KOPT-K1 (cell line): ENCODE measurements around the gene BRD3.

Experiments used
- H3K27ac ChIP-seq: fragments of 200-600 bp; sonication (generic); 2 replicates; pipeline ENCODE4 v1.5.1; 2016; ENCODE audit warnings: antibody characterized with exemption, mild to moderate bottlenecking, low read depth, low read length; ENCODE audit not compliant: poor library complexity, severe bottlenecking
- H3K36me3 ChIP-seq: fragments of 200-600 bp; sonication (generic); 2 replicates; pipeline ENCODE4 v1.5.1; 2017; ENCODE audit warnings: antibody characterized with exemption, mild to moderate bottlenecking, low read length, moderate library complexity; ENCODE audit not compliant: insufficient read depth
- H3K9me3 ChIP-seq: fragments of 200-600 bp; sonication (generic); 2 replicates; pipeline ENCODE4 v1.5.1; 2017; ENCODE audit warnings: antibody characterized with exemption, low read length, mild to moderate bottlenecking; ENCODE audit not compliant: insufficient read depth, poor library complexity, severe bottlenecking

BRD3 gene

GRCh38 chr9:134061019-134061687, 6.7 kb downstream of the BRD3 start:
- H3K27ac ChIP-seq, result no peak overlapping the region
- no peaks in the 10 kb centered on the region for H3K9me3 ChIP-seq
- no peaks in the 10 kb centered on the region; the same call in 1 of the 2 replicates for H3K36me3 ChIP-seq

GRCh38 chr9:134060546-134060945, 7.3 kb downstream of the BRD3 start:
- Histone ChIP-seq H3K36me3 (no peaks in the 10 kb centered on the region; the same call in 1 of the 2 replicates), H3K9me3 (no peaks in the 10 kb centered on the region), H3K27ac (no peak overlapping the region)

GRCh38 chr9:134059661-134060395, 8.0 kb downstream of the BRD3 start:
- Histone ChIP-seq H3K27ac (no peak overlapping the region), H3K9me3 (no peaks in the 10 kb centered on the region)

GRCh38 chr9:134059188-134059641, 8.6 kb downstream of the BRD3 start:
- Histone ChIP-seq H3K27ac (no peak overlapping the region), H3K36me3 (no peaks in the 10 kb centered on the region; the same call in 1 of the 2 replicates), H3K9me3 (no peaks in the 10 kb centered on the region)

More at GRCh38 chr9:134059661-134060395, 8.0 kb downstream of the BRD3 start:
- no peaks in the 10 kb centered on the region; the same call in 1 of the 2 replicates for H3K36me3 ChIP-seq

GRCh38 chr9:134058716-134059115, 9.1 kb downstream of the BRD3 start:
- Histone ChIP-seq H3K36me3 (peaks cover 3% of the 10 kb centered on the region; the same call in 1 of the 2 replicates), H3K9me3 (no peaks in the 10 kb centered on the region), H3K27ac (no peak overlapping the region)

DNA sequence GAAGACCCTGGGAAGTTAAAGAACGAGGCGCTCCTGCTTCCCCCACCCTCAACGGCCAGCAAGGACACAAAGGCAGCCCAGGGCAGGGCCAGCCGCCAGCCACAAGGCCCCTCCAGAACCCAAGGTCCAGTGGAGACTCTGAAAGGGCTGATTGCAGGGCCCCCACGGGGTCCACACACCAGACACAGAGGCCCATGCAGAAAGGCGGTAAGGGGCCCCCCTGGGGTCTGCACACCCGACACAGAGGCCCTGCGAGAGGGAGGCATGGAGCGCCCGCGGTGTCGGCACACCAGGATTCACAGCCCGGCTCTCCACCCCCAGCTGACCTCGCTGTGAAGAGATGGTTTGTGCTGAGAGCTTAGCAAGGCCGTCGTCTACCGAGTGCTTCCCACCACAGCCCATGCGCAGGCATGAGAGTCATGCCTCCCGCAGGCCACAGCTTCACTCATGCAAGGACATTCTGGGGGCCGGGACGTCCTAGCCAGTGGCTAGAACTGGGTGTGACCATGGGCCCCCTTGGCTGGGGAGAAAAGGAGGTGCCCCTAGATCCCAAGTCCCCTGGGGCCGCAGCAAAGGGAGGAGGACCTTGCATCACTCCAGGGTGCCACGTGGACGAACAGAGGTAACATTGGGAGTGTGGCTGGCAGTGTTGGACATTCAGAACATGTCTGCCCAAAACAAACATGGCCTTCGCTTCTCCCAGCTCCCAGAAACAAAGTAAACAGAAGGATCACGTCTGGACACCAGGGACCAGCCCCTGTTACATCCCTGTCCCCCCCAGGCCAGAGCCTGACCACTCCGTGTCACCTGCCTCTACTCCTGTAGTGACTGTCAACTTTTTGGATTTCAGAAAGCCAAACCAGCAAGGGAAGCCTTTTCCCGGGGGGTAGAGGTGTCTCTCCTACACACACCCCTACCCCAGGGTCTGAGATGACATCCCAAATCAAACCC, 9.8 kb downstream of the BRD3 start:
- Histone ChIP-seq H3K27ac (no peak overlapping the region), H3K36me3 (peaks cover 10% of the 10 kb centered on the region; the same call in 1 of the 2 replicates), H3K9me3 (no peaks in the 10 kb centered on the region)

GRCh38 chr9:134057307-134057657, 10.5 kb downstream of the BRD3 start:
- Histone ChIP-seq H3K36me3 (peaks cover 17% of the 10 kb centered on the region; the same call in 1 of the 2 replicates), H3K27ac (no peak overlapping the region), H3K9me3 (no peaks in the 10 kb centered on the region)

DNA sequence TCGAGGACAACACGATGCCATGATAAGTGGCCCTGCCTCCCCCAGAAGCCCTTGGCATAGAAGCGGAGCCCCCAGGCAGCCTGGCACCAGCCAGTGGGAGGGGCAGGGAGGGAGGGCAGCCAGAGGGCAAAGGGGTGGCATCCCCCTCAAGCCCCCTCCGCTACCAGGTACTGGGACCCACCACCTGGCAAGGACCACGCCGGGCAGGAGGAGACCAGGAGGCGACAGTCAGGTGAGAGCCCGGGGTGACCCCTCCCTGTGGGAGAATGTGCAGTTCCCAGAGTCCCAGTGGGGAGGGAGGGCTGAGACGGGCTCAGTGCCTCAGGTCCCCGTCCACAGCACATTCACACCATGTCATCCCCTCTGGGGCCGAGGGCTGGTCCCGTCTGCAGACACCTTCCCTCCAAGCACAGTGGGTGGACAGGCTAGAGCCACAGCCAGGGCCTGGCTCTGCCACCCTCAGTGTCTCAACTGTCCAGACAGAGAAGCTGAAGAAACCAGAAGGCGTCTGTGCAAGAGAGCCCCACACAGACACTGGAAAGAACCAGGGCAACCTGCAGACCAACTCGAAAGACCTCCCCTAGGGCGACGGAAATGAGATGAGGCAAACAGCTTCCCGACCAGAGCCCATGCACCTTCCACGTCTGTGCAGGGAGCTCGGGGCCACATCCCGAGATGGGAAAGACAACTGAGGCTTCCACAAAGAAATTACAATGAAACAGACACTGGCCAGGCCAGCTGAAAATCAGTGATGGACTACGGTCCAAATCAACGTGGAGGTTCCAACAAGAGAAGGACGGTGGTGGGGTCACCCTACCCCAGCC, 11.1 kb downstream of the BRD3 start:
- Histone ChIP-seq H3K36me3 (peaks cover 19% of the 10 kb centered on the region; the same call in 1 of the 2 replicates), H3K9me3 (no peaks in the 10 kb centered on the region), H3K27ac (no peak overlapping the region)

- no peak overlapping the region for H3K27ac ChIP-seq
- H3K36me3 ChIP-seq, result peaks cover 25% of the 10 kb centered on the region; the same call in 1 of the 2 replicates
- no peaks in the 10 kb centered on the region for H3K9me3 ChIP-seq
Observed at GRCh38 chr9:134055981-134056461, 11.8 kb downstream of the BRD3 start.

GRCh38 chr9:134054891-134055811, 12.7 kb downstream of the BRD3 start:
- H3K36me3 ChIP-seq, result peaks cover 34% of the 10 kb centered on the region; the same call in 1 of the 2 replicates
- H3K27ac ChIP-seq, result no peak overlapping the region

GRCh38 chr9:134053941-134054761, 13.7 kb downstream of the BRD3 start:
- no peak overlapping the region for H3K27ac ChIP-seq
- H3K9me3 ChIP-seq, result no peaks in the 10 kb centered on the region
- H3K36me3 ChIP-seq, result peaks cover 44% of the 10 kb centered on the region; the same call in 1 of the 2 replicates

More at GRCh38 chr9:134054891-134055811, 12.7 kb downstream of the BRD3 start:
- H3K9me3 ChIP-seq, result no peaks in the 10 kb centered on the region

GRCh38 chr9:134053401-134053871, 14.4 kb downstream of the BRD3 start:
- no peaks in the 10 kb centered on the region for H3K9me3 ChIP-seq
- H3K27ac ChIP-seq, result no peak overlapping the region
- H3K36me3 ChIP-seq, result peaks cover 51% of the 10 kb centered on the region; the same call in 1 of the 2 replicates
